Natural killer cell (primary cell): ENCODE measurements around the gene EZH1. TPM values are rescaled to one million over a fixed set of nuclear protein-coding genes. Genes with fewer than 3 reads are reported as not detected.
A peak's percentile ranks its signal among the peaks of the same experiment; 100 is the strongest.

Source experiments
- ATAC-seq, 3 donors: fragments of 150-1000 bp in 2 of 3; fragments of 200-7000 bp in 1 of 3; cut with Tn5 transposase; 1 replicate in 1 of 3; 2 replicates in 2 of 3; pipeline ENCODE4 v1.10.0; 2021; ENCODE audit warnings: mild to moderate bottlenecking in 2 of 3, moderate library complexity in 2 of 3
- DNase-seq, 2 donors: peaks; one replicate each; pipeline versions ENCODE4 v3.0.0 to v3.0.0-alpha.2; 2013 to 2021; ENCODE audit warnings: mixed read lengths in 1 of 2
- H3K27ac ChIP-seq: one replicate; pipeline ENCODE4 v1.5.1; 2013; ENCODE audit warnings: mild to moderate bottlenecking, low read length
- H3K27me3 ChIP-seq: one replicate; pipeline ENCODE4 v1.6.1; 2013; ENCODE audit warnings: low read length; ENCODE audit not compliant: control insufficient read depth, insufficient read depth
- H3K36me3 ChIP-seq: one replicate; pipeline ENCODE4 v1.6.1; 2013; ENCODE audit warnings: low read length; ENCODE audit not compliant: control insufficient read depth, insufficient read depth
- H3K4me1 ChIP-seq: one replicate; pipeline ENCODE4 v1.6.1; 2013; ENCODE audit warnings: low read length; ENCODE audit not compliant: control insufficient read depth, insufficient read depth
- H3K4me3 ChIP-seq: one replicate; pipeline ENCODE4 v1.5.1; 2013; ENCODE audit warnings: low read length
- H3K9me3 ChIP-seq: one replicate; pipeline ENCODE4 v1.6.1; 2013; ENCODE audit warnings: low read length; ENCODE audit not compliant: control insufficient read depth, insufficient read depth
- H3K27ac Mint-ChIP-seq, 2 donors: one replicate each; pipeline ENCODE4 v1.8.0; 2022; ENCODE audit warnings: mild to moderate bottlenecking in 2 of 2, mixed read lengths in 2 of 2, moderate library complexity in 1 of 2
- H3K27me3 Mint-ChIP-seq, 2 donors: one replicate each; pipeline ENCODE4 v1.8.0; 2022; ENCODE audit warnings: low read depth in 2 of 2, mixed read lengths in 2 of 2
- H3K36me3 Mint-ChIP-seq: one replicate; pipeline ENCODE4 v1.8.0; 2022; ENCODE audit warnings: mixed read lengths
- H3K4me1 Mint-ChIP-seq, 2 donors: one replicate each; pipeline ENCODE4 v1.8.0; 2022; ENCODE audit warnings: mixed read lengths in 2 of 2
- H3K4me3 Mint-ChIP-seq: one replicate; pipeline ENCODE4 v1.8.0; 2022; ENCODE audit warnings: mild to moderate bottlenecking, moderate library complexity, mixed read lengths
- H3K9me3 Mint-ChIP-seq, 2 donors: one replicate each; pipeline ENCODE4 v1.8.0; 2022; ENCODE audit warnings: mixed read lengths in 2 of 2
- CTCF ChIP-seq: fragments of 200-600 bp; IDR thresholded peaks from one replicate; pipeline ENCODE4 v1.8.0; 2022; ENCODE audit warnings: antibody characterized with exemption
- WGBS: methylation state at CpG from one replicate; pipeline ENCODE4 v1.1.7; 2013; ENCODE audit warnings: missing lambda C conversion rate; ENCODE audit not compliant: insufficient coverage; 5-methylcytosine and 5-hydroxymethylcytosine counted together
- intact Hi-C: fragments of 100-400 bp; cut with micrococcal nuclease; formaldehyde crosslinking; loops from one replicate; pipeline ENCODE4 v1.14.2; 2022
- total RNA-seq, 4 donors: library from RNA; stranded (reverse); fragments of 120-200 nt in 1 of 4; gene quantifications; one replicate each; pipeline versions ENCODE4 v1.2.3 to v1.2.4, GENCODE V29; 2013 to 2022

Gene EZH1
- total RNA-seq, 3 donors from 2014 or later (not counting 1 experiment from before 2014, with no cell fraction given) = 68.8 to 92.7 (median 74.1) TPM

DNA sequence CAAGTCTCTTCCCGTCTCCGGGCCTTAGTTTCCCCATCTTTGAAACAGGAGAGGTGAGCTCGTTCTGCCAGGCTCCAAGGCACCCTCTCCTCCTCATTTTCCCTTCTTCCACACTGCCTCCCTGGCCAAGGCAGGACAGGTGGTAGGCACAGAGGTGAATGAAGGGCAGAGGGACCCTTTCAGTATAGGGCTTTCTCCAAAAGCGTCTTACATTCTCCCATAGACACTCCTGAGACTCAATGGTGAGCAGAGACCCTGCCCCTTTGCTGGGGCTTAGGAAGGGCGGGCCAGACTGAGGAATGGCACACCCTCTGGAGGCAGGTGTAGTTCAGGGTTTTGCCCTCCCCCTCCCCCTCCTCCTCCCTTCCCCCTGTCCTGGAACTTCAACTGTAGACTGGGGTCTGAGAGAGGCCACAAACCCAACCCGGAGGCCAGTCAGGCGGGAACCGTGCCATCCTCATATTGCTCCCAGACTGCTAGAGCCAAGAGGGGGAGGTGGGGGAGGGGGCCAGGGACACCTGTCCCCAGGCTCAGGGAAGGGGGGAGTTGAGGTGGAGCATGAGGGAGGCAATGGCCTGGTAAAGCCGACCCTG, 70.0 kb downstream of the EZH1 start:
- Histone ChIP-seq H3K27ac (no peak overlapping the region), H3K27me3 (peaks cover 47% of the 10 kb centered on the region), H3K36me3 (no peaks in the 10 kb centered on the region), H3K4me3 (no peak overlapping the region), H3K4me1 (peaks cover 72% of the 10 kb centered on the region), H3K9me3 (no peaks in the 10 kb centered on the region)
- ATAC-seq (no peak), DNase-seq (peak in 1 of 2 donors; percentile 22)
- WGBS = 23% methylated on average over 7 of the region's 9 CpGs
- no peak for TF ChIP-seq CTCF
- H3K27me3 Mint-ChIP-seq = peaks cover 7 to 36% of the 10 kb centered on the region in 2 donors
- no peaks in the 10 kb centered on the region for H3K36me3 Mint-ChIP-seq
- intact Hi-C loops = no loop called here
- peak overlapping the region in 1 of 2 donors; percentile 70 for H3K27ac Mint-ChIP-seq
- no peaks in the 10 kb centered on the region for H3K9me3 Mint-ChIP-seq
- peak overlapping the region; percentile 21 for H3K4me3 Mint-ChIP-seq
- peaks cover 24 to 51% of the 10 kb centered on the region in 2 donors for H3K4me1 Mint-ChIP-seq

DNA sequence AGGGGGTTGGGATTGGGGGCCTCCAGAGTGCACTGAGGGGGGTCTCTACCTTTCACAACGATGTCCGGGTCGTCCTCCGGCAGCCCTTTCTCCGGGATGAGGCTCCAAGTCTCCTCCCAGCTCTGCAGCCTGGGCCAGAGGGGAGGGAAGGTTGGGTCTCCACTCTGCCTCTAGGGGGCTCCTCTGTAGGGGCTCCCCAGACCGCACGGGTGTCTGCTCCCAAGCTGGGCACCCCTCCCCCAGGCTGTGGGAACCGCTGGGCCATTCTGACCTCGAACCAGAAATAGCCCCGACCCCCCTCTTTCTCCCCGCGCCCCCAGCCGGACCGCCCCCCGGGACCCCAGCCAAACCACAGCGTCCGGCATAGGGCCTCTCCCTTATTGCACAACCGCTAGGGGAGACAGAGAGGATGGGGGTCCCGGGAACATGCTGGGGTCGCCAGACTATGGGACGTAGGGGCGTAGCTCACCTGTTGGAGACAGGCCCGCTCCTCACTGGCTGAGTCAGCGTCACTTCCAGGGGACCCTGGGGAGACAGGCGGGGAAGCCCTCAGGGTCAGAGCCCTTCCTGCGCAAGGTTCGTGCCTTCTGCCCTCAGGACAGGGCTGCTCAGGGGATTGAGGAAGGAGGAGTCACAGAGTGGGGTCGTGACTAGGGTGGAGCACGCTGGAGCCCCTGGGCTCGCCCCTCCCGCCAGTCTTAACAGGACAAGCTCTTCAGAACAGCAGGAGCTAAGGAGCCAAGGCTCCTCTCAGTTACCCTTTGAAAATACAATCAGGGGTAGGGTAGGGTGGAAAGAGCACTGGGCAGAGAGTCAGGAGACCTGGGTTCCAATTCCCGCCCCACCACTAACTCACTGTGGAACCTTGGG, 70.7 kb downstream of the EZH1 start:
- peak in 1 of 2 donors; percentile 63 for DNase-seq
- Mint-ChIP-seq H3K27me3 (peaks cover 12 to 41% of the 10 kb centered on the region in 2 donors), H3K4me1 (peaks cover 21 to 55% of the 10 kb centered on the region in 2 donors), H3K36me3 (no peaks in the 10 kb centered on the region), H3K27ac (peak overlapping the region in 1 of 2 donors; percentile 70), H3K9me3 (no peaks in the 10 kb centered on the region), H3K4me3 (peak overlapping the region; percentile 28)
- peaks cover 66% of the 10 kb centered on the region for H3K4me1 ChIP-seq
- H3K9me3 ChIP-seq = no peaks in the 10 kb centered on the region
- WGBS = 1% methylated on average over 31 of the region's 32 CpGs
- peak; percentile 54 for TF ChIP-seq CTCF
- H3K4me3 ChIP-seq = no peak overlapping the region
- ATAC-seq = no peak
- no peak overlapping the region for H3K27ac ChIP-seq
- intact Hi-C loops = no loop called here
- peaks cover 51% of the 10 kb centered on the region for H3K27me3 ChIP-seq
- no peaks in the 10 kb centered on the region for H3K36me3 ChIP-seq

DNA sequence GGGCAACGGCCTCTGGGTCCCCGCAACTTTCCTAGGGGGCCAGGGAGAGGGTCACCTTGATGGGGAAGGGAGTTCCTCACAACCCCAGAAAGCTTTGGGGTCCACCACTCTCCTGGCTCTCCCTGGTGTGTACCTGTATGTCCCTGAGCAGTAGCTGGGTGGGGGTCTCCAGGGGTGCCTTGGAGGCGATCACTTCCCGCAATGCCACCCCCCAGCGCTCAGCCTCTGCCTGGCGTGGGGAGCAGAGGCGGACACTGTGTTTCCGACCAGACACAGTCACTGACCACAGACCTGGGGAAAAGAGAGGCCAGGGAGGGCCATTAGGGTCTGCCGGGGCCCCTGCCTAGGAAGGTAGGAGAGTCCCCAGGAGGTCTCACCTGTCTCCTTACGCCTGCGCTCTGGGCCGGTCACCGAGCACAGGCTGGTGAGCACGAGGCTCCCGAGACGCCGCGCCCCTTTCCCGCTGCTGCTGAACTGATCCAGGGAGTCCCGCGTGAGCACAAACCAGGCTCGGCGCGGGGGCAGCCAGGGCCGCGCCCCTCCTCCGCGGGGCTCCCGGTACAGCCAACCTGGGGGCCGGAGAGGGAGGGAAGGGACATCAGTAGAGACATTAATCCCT, 71.5 kb downstream of the EZH1 start:
- no peaks in the 10 kb centered on the region for H3K9me3 Mint-ChIP-seq
- ATAC-seq (no peak), DNase-seq (no peak)
- H3K27me3 ChIP-seq = peaks cover 51% of the 10 kb centered on the region
- H3K4me3 ChIP-seq = no peak overlapping the region
- no peaks in the 10 kb centered on the region for H3K9me3 ChIP-seq
- WGBS = 38% methylated on average over 29 of the region's 30 CpGs
- H3K27ac ChIP-seq = no peak overlapping the region
- no peak overlapping the region for H3K4me3 Mint-ChIP-seq
- peaks cover 15 to 46% of the 10 kb centered on the region in 2 donors for H3K27me3 Mint-ChIP-seq
- intact Hi-C loops = no loop called here
- no peaks in the 10 kb centered on the region for H3K36me3 ChIP-seq
- no peak for TF ChIP-seq CTCF
- H3K27ac Mint-ChIP-seq = no peak overlapping the region
- peaks cover 18 to 53% of the 10 kb centered on the region in 2 donors for H3K4me1 Mint-ChIP-seq
- peaks cover 58% of the 10 kb centered on the region for H3K4me1 ChIP-seq
- H3K36me3 Mint-ChIP-seq = no peaks in the 10 kb centered on the region
